ENCODE results near the gene UBL5.
"Not testable (repeated sequence)": the region's sequence is repeated elsewhere in the genome, so short reads cannot be mapped to it uniquely, and the experiment has no call there.

Gene UBL5

DNA sequence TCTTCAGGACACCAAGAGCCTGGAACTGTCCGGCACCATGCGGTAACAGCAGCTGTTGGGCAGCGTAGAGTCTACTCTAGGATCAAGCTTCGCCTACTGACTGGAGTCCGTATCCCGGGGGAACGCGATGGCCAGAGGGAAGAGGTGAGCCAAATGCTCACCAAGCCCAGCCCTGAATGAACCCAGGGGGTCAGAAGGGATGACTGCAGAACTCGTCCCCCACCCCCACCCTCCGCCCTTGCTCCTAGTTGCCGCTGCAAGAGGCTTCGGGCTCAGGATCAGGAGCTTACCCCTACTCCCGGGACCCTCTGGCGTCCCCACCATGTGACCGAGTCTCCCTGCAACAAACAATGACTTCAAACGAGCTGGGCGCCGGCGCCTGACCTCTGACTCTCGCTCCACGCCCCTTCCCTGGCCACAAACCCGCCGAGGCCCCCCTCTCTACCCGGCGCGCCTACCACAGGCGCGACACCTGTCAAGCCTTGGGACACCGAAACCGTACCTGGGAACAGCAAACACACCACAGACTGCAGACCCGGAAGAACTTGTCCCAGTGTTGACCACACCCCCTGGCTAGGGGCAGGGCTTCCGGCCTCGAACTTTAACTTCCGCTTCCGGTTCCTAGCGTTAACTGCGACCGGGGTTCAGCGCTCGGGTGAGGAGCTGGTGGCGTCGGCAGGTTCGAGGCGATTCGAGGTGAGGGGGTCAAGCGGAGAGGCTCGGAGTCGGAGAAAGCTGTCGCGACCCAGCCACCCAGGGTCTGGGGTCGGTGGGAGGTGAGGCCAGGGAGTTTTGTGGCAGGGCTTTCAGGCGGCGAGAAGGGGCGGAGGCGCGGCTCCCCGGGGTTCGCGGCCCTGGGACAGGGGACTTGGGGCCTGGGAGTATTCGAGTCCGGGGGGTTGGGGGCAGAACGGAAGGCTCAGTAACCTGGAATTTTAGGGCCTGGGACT, at the start of gene UBL5:
UBL5 (plus strand) TSS at position 630 of the 950 bp plus-strand sequence. CDS start 420 bp downstream, outside the sequence.
- peaks cover 12% of the 10 kb centered on the region for H3K4me1 ChIP-seq (ENCODE audit: control insufficient read depth, low read length)
- peaks cover 7% of the 10 kb centered on the region for H4K20me1 ChIP-seq (ENCODE audit: control insufficient read depth, insufficient read depth, low read depth, low read length)
- no peaks in the 10 kb centered on the region for H3K27me3 ChIP-seq (ENCODE audit: control insufficient read depth, low read length)
- H3K9me2 ChIP-seq (replicated peaks; ENCODE audit: control insufficient read depth, low read length), result no peaks in the 10 kb centered on the region
- peaks cover 22% of the 10 kb centered on the region for H3K36me3 ChIP-seq (ENCODE audit: control insufficient read depth, low read length)
- TF ChIP-seq CTCF (IDR thresholded peaks at IDR 0.05; ENCODE audit: low read depth, low read length, poor library complexity, severe bottlenecking) (no peak), EZH2phosphoT487 (IDR thresholded peaks at IDR 0.05; ENCODE audit: borderline replicate concordance, low read length) (no peak)
- peak within 1 kb of the TSS; percentile 91 for H3K4me3 ChIP-seq (ENCODE audit: low read length)
- no peaks in the 10 kb centered on the region for H3K9me3 ChIP-seq (ENCODE audit: control insufficient read depth, insufficient read depth, low read length)
- peaks cover 52% of the 10 kb centered on the region for H3K79me2 ChIP-seq (ENCODE audit: control insufficient read depth, low read length)
- H3K27ac ChIP-seq (ENCODE audit: low read depth, low read length), result peak within 1 kb of the TSS; percentile 31
- H3F3A ChIP-seq (ENCODE audit: control insufficient read depth, insufficient read depth), result no peaks in the 10 kb centered on the region
- peak within 1 kb of the TSS; percentile 97 for H3K4me2 ChIP-seq (ENCODE audit: low read length)

- H4K20me1 ChIP-seq (ENCODE audit: control insufficient read depth, insufficient read depth, low read depth, low read length), result no peaks in the 10 kb centered on the region
- H3K4me3 ChIP-seq (ENCODE audit: low read length), result no peak overlapping the region
- no peaks in the 10 kb centered on the region for H3K36me3 ChIP-seq (ENCODE audit: control insufficient read depth, low read length)
- H3K27me3 ChIP-seq (ENCODE audit: control insufficient read depth, low read length), result no peaks in the 10 kb centered on the region
- TF ChIP-seq CTCF (IDR thresholded peaks at IDR 0.05; ENCODE audit: low read depth, low read length, poor library complexity, severe bottlenecking) (no peak), EZH2phosphoT487 (IDR thresholded peaks at IDR 0.05; ENCODE audit: borderline replicate concordance, low read length) (no peak)
- no peak overlapping the region for H3K27ac ChIP-seq (ENCODE audit: low read depth, low read length)
- H3F3A ChIP-seq (ENCODE audit: control insufficient read depth, insufficient read depth), result no peaks in the 10 kb centered on the region
- H3K4me1 ChIP-seq (ENCODE audit: control insufficient read depth, low read length), result peaks cover 11% of the 10 kb centered on the region
- H3K9me3 ChIP-seq (ENCODE audit: control insufficient read depth, insufficient read depth, low read length), result no peaks in the 10 kb centered on the region
- no peaks in the 10 kb centered on the region for H3K79me2 ChIP-seq (ENCODE audit: control insufficient read depth, low read length)
- no peaks in the 10 kb centered on the region for H3K9me2 ChIP-seq (replicated peaks; ENCODE audit: control insufficient read depth, low read length)
- H3K4me2 ChIP-seq (ENCODE audit: low read length), result no peak overlapping the region
These were observed 45.4 kb upstream of the UBL5 start for GRCh38 chr19:9782338-9782737.

DNA sequence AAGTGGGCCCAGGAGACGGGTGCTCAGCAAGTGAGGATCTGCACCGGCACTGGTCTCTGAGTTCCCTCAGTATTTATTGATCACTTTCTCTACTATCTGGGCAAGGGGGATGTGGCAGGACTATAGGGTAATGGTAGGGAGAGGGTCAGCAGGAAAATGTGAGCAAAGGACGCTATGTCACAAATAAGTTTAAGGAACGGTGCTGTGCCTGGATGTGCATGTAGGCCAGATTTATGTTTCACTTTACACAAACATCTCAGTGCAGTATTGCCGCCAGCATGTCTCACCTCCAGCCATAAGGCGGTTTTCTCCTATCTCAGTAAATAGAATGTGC, 43.6 kb upstream of the UBL5 start:
- not testable (repeated sequence) for H3K4me3 ChIP-seq (ENCODE audit: low read length); H3K27me3 ChIP-seq (ENCODE audit: control insufficient read depth, low read length); H3K9me3 ChIP-seq (ENCODE audit: control insufficient read depth, insufficient read depth, low read length); H3K79me2 ChIP-seq (ENCODE audit: control insufficient read depth, low read length); H3K9me2 ChIP-seq (replicated peaks; ENCODE audit: control insufficient read depth, low read length); H3F3A ChIP-seq (ENCODE audit: control insufficient read depth, insufficient read depth); H3K4me2 ChIP-seq (ENCODE audit: low read length); H4K20me1 ChIP-seq (ENCODE audit: control insufficient read depth, insufficient read depth, low read depth, low read length); H3K36me3 ChIP-seq (ENCODE audit: control insufficient read depth, low read length); H3K27ac ChIP-seq (ENCODE audit: low read depth, low read length)
- peaks cover 11% of the 10 kb centered on the region for H3K4me1 ChIP-seq (ENCODE audit: control insufficient read depth, low read length)

Measured in DOHH2 (cell line).